ENCODE data around the gene DEPDC1.

GRCh38 chr1:68542586-68542985 is 45.7 kb upstream of the DEPDC1 start:
- TF ChIP-seq CTCF (IDR thresholded peaks at IDR 0.05) (no peak), POLR2A (IDR thresholded peaks at IDR 0.05) (no peak), POLR2AphosphoS5 (IDR thresholded peaks at IDR 0.05) (no peak)
